ENCODE measurements around the gene IFT20. TPM values are rescaled to one million over a fixed set of nuclear protein-coding genes. Genes with fewer than 3 reads are reported as not detected.
"Not testable (repeated sequence)": the region's sequence is repeated elsewhere in the genome, so short reads cannot be mapped to it uniquely, and the experiment has no call there.

Gene IFT20
- total and polyA plus RNA-seq, 4 experiments from 2014 or later: 38.7 to 63.7 (median 43.3) TPM

DNA sequence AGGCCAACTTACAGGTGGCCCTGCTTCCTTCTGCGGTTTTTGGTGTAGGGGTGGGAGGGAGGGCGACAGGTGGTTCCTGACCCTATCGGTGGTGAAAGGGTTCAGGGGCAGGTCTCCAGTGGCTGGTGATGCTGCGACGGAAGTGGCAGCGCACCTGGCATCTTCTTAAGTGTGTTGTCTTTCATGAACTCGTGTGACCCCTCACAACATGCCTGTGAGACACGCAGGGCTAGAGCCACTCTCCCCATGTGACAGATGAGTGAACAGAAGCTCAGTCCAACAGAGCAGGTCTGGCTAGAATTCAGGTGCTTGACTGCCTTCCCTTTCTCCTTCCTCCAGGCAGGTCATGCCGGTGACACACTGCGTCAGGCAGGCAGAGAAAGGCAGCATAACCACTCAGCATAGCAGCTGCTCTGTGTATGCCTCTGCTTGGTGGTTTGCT is 8.2 kb upstream of the IFT20 start:
- no peak overlapping the region for H3K4me3 Mint-ChIP-seq
- H3K27ac Mint-ChIP-seq: peak overlapping the region in 2 of 7 donors; percentile 29 to 46
- intact Hi-C loops (cut with micrococcal nuclease): no loop called here
- ChIA-PET POLR2A (ENCODE audit: partially characterized antibody) (interaction anchor here (0.9 kb wide), 1 partner anchor 14 kb away, joined by 4 read pairs; the partner anchor contains the start of gene POLDIP2), CTCF (ENCODE audit: partially characterized antibody) (no interaction called here)
- peaks cover 0 to 8% (median under 1%) of the 10 kb centered on the region in 4 donors for H3K4me1 Mint-ChIP-seq
- no peak overlapping the region for H3K27ac ChIP-seq (ENCODE audit: low read depth, low read length)
- H3K9me3 ChIP-seq (ENCODE audit: control insufficient read depth in 1 of 2, low read length in 2 of 2): no peaks in the 10 kb centered on the region
- DNase-seq: no peak
- no peaks in the 10 kb centered on the region for H3K9me3 Mint-ChIP-seq
- H3K27me3 ChIP-seq (ENCODE audit: insufficient read depth, low read length): no peaks in the 10 kb centered on the region
- H3K4me3 ChIP-seq (ENCODE audit: low read length in 2 of 2): no peak overlapping the region
- peaks cover 82% of the 10 kb centered on the region for H3K36me3 ChIP-seq (ENCODE audit: insufficient read depth, low read length)
- peaks cover 34 to 75% of the 10 kb centered on the region in 2 donors for H3K36me3 Mint-ChIP-seq
- no peaks in the 10 kb centered on the region for H3K4me1 ChIP-seq (ENCODE audit: insufficient read depth, low read length)
- no peaks in the 10 kb centered on the region for H3K27me3 Mint-ChIP-seq

DNA sequence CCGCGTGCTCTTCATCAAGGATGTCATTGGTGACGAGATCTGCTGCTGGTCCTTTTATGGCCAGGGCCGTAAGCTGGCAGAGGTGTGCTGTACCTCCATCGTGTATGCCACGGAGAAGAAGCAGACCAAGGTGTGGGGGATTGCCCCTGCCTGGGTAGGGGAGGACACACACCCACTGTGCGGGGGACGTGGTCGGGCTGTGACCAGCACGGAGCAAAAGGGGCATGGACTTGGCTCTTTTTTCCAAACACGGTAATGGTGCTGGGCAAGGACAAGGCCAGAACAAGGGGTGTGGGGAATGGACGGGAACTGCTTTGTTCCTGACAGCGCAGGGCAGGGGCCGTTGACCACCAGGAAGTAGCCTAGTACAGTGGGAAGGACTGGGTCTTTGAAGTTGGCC is 7.0 kb upstream of the IFT20 start:
- peak overlapping the region in 1 of 7 donors; percentile 77 for H3K27ac Mint-ChIP-seq
- no peaks in the 10 kb centered on the region for H3K27me3 Mint-ChIP-seq
- H3K4me1 Mint-ChIP-seq: peaks cover 3 to 20% (median 6%) of the 10 kb centered on the region in 4 donors
- no peaks in the 10 kb centered on the region for H3K9me3 Mint-ChIP-seq
- Histone ChIP-seq H3K27ac (ENCODE audit: low read depth, low read length) (no peak overlapping the region), H3K27me3 (ENCODE audit: insufficient read depth, low read length) (no peaks in the 10 kb centered on the region), H3K36me3 (ENCODE audit: insufficient read depth, low read length) (peaks cover 74% of the 10 kb centered on the region), H3K4me3 (ENCODE audit: low read length in 2 of 2) (no peak overlapping the region), H3K4me1 (ENCODE audit: insufficient read depth, low read length) (peaks cover 4% of the 10 kb centered on the region), H3K9me3 (ENCODE audit: control insufficient read depth in 1 of 2, low read length in 2 of 2) (no peaks in the 10 kb centered on the region)
- H3K36me3 Mint-ChIP-seq: peaks cover 31 to 67% of the 10 kb centered on the region in 2 donors
- ChIA-PET POLR2A (ENCODE audit: partially characterized antibody) (no interaction called here), CTCF (ENCODE audit: partially characterized antibody) (no interaction called here)
- H3K4me3 Mint-ChIP-seq: no peak overlapping the region
- DNase-seq: no peak
- intact Hi-C loops (cut with micrococcal nuclease): no loop called here

GRCh38 chr17:28341516-28341915 is 6.2 kb upstream of the IFT20 start:
- POLR2A ChIA-PET (ENCODE audit: partially characterized antibody): no interaction called here

GRCh38 chr17:28340374-28340773 is 5.1 kb upstream of the IFT20 start:
- peaks cover 57% of the 10 kb centered on the region for H3K36me3 ChIP-seq (ENCODE audit: insufficient read depth, low read length)
- H3K4me3 ChIP-seq (ENCODE audit: low read length in 2 of 2): no peak overlapping the region
- POLR2A ChIA-PET (ENCODE audit: partially characterized antibody): no interaction called here
- intact Hi-C loops (cut with micrococcal nuclease): no loop called here
- H3K27me3 Mint-ChIP-seq: no peaks in the 10 kb centered on the region
- H3K9me3 Mint-ChIP-seq: no peaks in the 10 kb centered on the region
- DNase-seq: no peak
- no peaks in the 10 kb centered on the region for H3K9me3 ChIP-seq (ENCODE audit: control insufficient read depth in 1 of 2, low read length in 2 of 2)
- peaks cover 14 to 34% (median 21%) of the 10 kb centered on the region in 4 donors for H3K4me1 Mint-ChIP-seq
- H3K27me3 ChIP-seq (ENCODE audit: insufficient read depth, low read length): no peaks in the 10 kb centered on the region
- CTCF ChIA-PET (ENCODE audit: partially characterized antibody): no interaction called here
- no peak overlapping the region for H3K27ac Mint-ChIP-seq
- H3K4me3 Mint-ChIP-seq: no peak overlapping the region
- no peak overlapping the region for H3K27ac ChIP-seq (ENCODE audit: low read depth, low read length)
- peaks cover 16% of the 10 kb centered on the region for H3K4me1 ChIP-seq (ENCODE audit: insufficient read depth, low read length)
- H3K36me3 Mint-ChIP-seq: peaks cover 19 to 50% of the 10 kb centered on the region in 2 donors

More at GRCh38 chr17:28341516-28341915, 6.2 kb upstream of the IFT20 start:
- CTCF ChIA-PET (ENCODE audit: partially characterized antibody): no interaction called here
- intact Hi-C loops (cut with micrococcal nuclease): no loop called here
- Mint-ChIP-seq H3K27me3 (no peaks in the 10 kb centered on the region), H3K9me3 (no peaks in the 10 kb centered on the region), H3K36me3 (peaks cover 24 to 59% of the 10 kb centered on the region in 2 donors), H3K4me3 (no peak overlapping the region), H3K27ac (no peak overlapping the region), H3K4me1 (peaks cover 10 to 28% (median 14%) of the 10 kb centered on the region in 4 donors)
- H3K36me3 ChIP-seq (ENCODE audit: insufficient read depth, low read length): peaks cover 68% of the 10 kb centered on the region
- no peak for DNase-seq
- H3K4me1 ChIP-seq (ENCODE audit: insufficient read depth, low read length): peaks cover 9% of the 10 kb centered on the region
- H3K9me3 ChIP-seq (ENCODE audit: control insufficient read depth in 1 of 2, low read length in 2 of 2): no peaks in the 10 kb centered on the region
- no peaks in the 10 kb centered on the region for H3K27me3 ChIP-seq (ENCODE audit: insufficient read depth, low read length)
- H3K4me3 ChIP-seq (ENCODE audit: low read length in 2 of 2): no peak overlapping the region
- H3K27ac ChIP-seq (ENCODE audit: low read depth, low read length): no peak overlapping the region

- peaks cover 48% of the 10 kb centered on the region for H3K36me3 ChIP-seq (ENCODE audit: insufficient read depth, low read length)
- no peak overlapping the region for H3K4me3 ChIP-seq (ENCODE audit: low read length in 2 of 2)
- peaks cover 19 to 44% of the 10 kb centered on the region in 2 donors for H3K36me3 Mint-ChIP-seq
- peaks cover 21% of the 10 kb centered on the region for H3K4me1 ChIP-seq (ENCODE audit: insufficient read depth, low read length)
- ChIA-PET POLR2A (ENCODE audit: partially characterized antibody) (no interaction called here), CTCF (ENCODE audit: partially characterized antibody) (no interaction called here)
- no peaks in the 10 kb centered on the region for H3K9me3 Mint-ChIP-seq
- H3K27me3 Mint-ChIP-seq: no peaks in the 10 kb centered on the region
- H3K27me3 ChIP-seq (ENCODE audit: insufficient read depth, low read length): no peaks in the 10 kb centered on the region
- DNase-seq: no peak
- H3K9me3 ChIP-seq (ENCODE audit: control insufficient read depth in 1 of 2, low read length in 2 of 2): no peaks in the 10 kb centered on the region
- H3K4me1 Mint-ChIP-seq: peaks cover 21 to 41% (median 28%) of the 10 kb centered on the region in 4 donors
- intact Hi-C loops (cut with micrococcal nuclease): no loop called here
- no peak overlapping the region for H3K4me3 Mint-ChIP-seq
- H3K27ac ChIP-seq (ENCODE audit: low read depth, low read length): no peak overlapping the region
- H3K27ac Mint-ChIP-seq: peak overlapping the region in 1 of 7 donors; percentile 46
These were observed 4.2 kb upstream of the IFT20 start for GRCh38 chr17:28339431-28339830.

DNA sequence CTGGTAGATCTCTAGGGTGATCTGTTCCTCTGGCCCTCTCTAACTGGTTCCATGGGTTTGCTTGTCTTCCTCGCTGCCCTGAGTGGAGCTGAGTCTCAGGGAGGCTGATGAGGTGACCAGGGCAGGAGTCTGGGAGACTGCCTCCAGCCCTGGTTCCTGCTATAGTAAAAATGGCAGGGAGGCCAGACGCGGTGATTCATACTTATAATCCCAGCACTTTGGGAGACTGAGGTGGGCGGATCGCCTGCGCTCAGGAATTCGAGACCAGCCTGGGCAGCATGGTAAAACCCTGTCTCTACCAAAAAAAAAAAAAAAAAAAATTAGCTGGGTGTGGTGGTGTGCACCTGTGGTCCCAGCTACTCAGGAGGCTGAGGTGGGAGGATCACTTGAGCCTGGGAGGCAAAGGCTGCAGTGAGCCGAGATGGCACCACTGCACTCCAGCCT is 3.5 kb upstream of the IFT20 start:
- H3K9me3 ChIP-seq (ENCODE audit: control insufficient read depth in 1 of 2, low read length in 2 of 2); CTCF ChIA-PET (ENCODE audit: partially characterized antibody); intact Hi-C loops (cut with micrococcal nuclease); H3K27me3 Mint-ChIP-seq; POLR2A ChIA-PET (ENCODE audit: partially characterized antibody); H3K27ac ChIP-seq (ENCODE audit: low read depth, low read length); DNase-seq; H3K4me3 ChIP-seq (ENCODE audit: low read length in 2 of 2); H3K27ac Mint-ChIP-seq; H3K9me3 Mint-ChIP-seq; H3K27me3 ChIP-seq (ENCODE audit: insufficient read depth, low read length): not testable (repeated sequence)
- peaks cover 27 to 48% (median 34%) of the 10 kb centered on the region in 4 donors for H3K4me1 Mint-ChIP-seq
- H3K4me1 ChIP-seq (ENCODE audit: insufficient read depth, low read length): peaks cover 27% of the 10 kb centered on the region
- H3K4me3 Mint-ChIP-seq: peak overlapping the region in 1 of 8 donors; percentile 64
- peaks cover 13 to 38% of the 10 kb centered on the region in 2 donors for H3K36me3 Mint-ChIP-seq
- H3K36me3 ChIP-seq (ENCODE audit: insufficient read depth, low read length): peaks cover 42% of the 10 kb centered on the region

DNA sequence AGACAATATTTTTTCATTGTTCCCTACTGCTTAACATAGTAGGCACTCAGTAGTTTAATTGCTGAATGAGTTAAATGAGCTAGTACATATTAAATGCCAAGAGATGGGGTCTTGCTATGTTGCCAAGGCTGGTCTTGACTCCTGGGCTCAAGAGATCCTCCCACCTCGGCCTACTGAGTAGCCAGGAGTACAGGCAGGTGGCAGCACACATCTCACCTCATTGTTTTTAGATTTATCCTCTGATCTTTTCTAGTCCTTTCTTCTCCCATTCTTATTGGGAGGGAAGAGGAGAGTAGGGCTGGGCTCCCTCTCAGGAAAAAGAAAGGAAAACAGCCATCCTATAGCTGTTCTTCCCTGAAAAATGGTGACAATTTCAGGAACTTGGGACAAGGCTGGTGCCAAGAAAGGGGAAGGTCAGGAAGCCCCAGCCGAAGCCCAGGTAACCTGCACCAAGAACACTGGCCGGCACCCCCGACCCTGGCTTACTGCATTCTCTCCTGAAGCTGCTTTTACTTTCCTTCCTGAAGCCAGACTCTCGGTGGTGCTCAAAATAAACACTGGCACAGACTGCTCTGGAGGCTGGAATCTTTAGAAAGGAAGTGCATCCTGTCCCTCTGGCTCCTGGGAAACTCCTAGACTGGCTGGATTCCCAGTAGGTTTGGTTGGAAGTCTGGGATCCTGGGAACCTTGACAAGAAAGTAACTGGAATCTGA is 2.9 kb upstream of the IFT20 start:
- Histone ChIP-seq H3K9me3 (ENCODE audit: control insufficient read depth in 1 of 2, low read length in 2 of 2) (no peaks in the 10 kb centered on the region), H3K27me3 (ENCODE audit: insufficient read depth, low read length) (no peaks in the 10 kb centered on the region), H3K27ac (ENCODE audit: low read depth, low read length) (no peak overlapping the region), H3K36me3 (ENCODE audit: insufficient read depth, low read length) (peaks cover 39% of the 10 kb centered on the region), H3K4me3 (ENCODE audit: low read length in 2 of 2) (no peak overlapping the region), H3K4me1 (ENCODE audit: insufficient read depth, low read length) (peaks cover 30% of the 10 kb centered on the region)
- peaks cover 9 to 35% of the 10 kb centered on the region in 2 donors for H3K36me3 Mint-ChIP-seq
- intact Hi-C loops (cut with micrococcal nuclease): no loop called here
- H3K27me3 Mint-ChIP-seq: no peaks in the 10 kb centered on the region
- H3K4me3 Mint-ChIP-seq: peak overlapping the region in 4 of 8 donors; percentile 29 to 95 (median 61)
- H3K27ac Mint-ChIP-seq: peak overlapping the region in 3 of 7 donors; percentile 19 to 59 (median 48)
- DNase-seq: no peak
- H3K9me3 Mint-ChIP-seq: no peaks in the 10 kb centered on the region
- ChIA-PET CTCF (ENCODE audit: partially characterized antibody) (interaction anchor here (0.8 to 1.3 kb wide), 2 partner anchors 18 to 78 kb away, joined by 3 to 4 read pairs; partner anchors contain the start of gene POLDIP2), POLR2A (ENCODE audit: partially characterized antibody) (interaction anchor here (1.0 kb wide), 1 partner anchor 9 kb away, joined by 3 read pairs; no protein-coding TSS in a partner anchor)
- H3K4me1 Mint-ChIP-seq: peaks cover 27 to 53% (median 37%) of the 10 kb centered on the region in 4 donors
